ENCODE data around the gene BHLHA9.

GRCh38 chr17:1232331-1232730, 37.9 kb upstream of the BHLHA9 start:
- TF ChIP-seq ZNF274 (IDR thresholded peaks at IDR 0.05; ENCODE audit: borderline replicate concordance, low read depth, low read length) (no peak), CEBPB (tag; IDR thresholded peaks at IDR 0.05) (no peak)

All from K562 (cell line).